ENCODE measurements around the gene LEF1. TPM values are rescaled to one million over a fixed set of nuclear protein-coding genes. Genes with fewer than 3 reads are reported as not detected.

LEF1 gene
- 91.7 and 101 TPM in 2 replicates for total RNA-seq (2014; rRNA removed; shearing (Covaris generic))
- polyA plus RNA-seq (2015; cell fraction: cytosol; rRNA removed) = 162 and 190 TPM in 2 replicates
- polyA plus RNA-seq (2015; cell fraction: nucleus; rRNA removed) = 207 and 261 TPM in 2 replicates

DNA sequence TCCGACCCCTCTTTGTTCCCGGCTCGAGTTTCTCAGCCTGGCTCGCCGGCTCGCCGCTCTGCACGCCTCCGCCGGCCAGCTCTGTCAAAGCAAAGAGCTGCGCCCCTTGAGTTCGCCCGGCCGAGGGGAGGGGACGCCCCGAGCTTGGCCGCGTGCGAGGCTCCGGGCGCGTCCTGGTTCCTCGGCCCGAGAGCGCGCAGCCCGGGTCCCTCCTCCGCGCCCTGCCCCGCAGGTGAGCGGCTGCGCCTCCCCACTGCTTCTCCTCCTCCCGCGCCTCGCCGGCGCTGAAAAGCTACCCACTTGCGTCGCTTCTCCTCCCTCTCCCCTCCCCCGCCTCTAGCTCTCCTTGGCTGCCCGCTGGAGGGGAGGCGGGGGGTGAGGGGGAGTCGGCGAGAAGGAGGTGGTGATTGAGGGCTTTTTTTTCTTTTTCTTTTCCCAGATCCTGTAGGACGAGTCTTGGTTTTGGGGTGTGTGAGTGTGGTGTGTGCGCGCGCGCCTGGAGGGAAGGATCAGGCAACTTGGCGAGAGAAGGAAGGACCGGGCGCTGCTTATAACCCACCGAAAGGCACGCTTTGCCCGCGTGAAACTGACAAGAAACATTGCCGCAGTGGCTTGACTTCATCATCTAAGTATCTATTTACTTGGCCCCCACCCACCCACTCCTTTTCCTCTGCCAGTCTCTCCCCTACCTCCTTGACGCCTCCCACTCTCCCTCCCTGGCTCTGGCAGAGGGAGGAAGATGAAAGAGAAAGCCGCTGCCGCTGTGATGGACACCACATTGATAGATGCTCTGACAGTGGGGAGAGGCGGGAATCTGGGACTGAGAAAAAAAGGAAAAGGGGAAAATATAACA is at the start of gene LEF1:
LEF1 (minus strand) TSS at position 262 of the 853 bp plus-strand sequence. CDS start 1,165 bp downstream, outside the sequence.
- in situ Hi-C loops (cut with HindIII; ENCODE audit: low pct_unique_long_range_greater_than_20kb, low sequenced_read_pairs) = no loop called here
- DNase-seq (ENCODE audit: low read depth, low spot score) = peak; percentile 67

DNA sequence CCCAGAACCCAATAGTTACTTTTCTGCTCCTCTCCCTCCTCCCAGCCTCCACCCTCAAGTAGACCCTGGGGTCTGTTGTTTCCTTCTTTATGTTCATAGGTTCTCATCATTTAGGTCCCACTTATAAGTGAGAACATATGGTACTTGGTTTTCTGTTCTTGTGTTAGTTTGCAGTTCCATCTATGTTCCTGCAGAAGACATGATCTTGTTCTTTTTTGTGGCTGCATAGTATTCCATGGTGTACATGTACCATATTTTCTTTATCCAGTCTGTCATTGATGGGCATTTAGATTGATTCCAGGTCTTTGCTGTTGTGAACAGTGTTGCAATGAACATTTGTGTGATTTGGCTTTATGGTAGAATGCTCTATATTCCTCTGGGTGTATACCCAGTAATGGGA is 47.8 kb upstream of the LEF1 start:
- no peak for DNase-seq (ENCODE audit: low read depth, low spot score)
- in situ Hi-C loops (cut with HindIII; ENCODE audit: low pct_unique_long_range_greater_than_20kb, low sequenced_read_pairs) = no loop called here

DNA sequence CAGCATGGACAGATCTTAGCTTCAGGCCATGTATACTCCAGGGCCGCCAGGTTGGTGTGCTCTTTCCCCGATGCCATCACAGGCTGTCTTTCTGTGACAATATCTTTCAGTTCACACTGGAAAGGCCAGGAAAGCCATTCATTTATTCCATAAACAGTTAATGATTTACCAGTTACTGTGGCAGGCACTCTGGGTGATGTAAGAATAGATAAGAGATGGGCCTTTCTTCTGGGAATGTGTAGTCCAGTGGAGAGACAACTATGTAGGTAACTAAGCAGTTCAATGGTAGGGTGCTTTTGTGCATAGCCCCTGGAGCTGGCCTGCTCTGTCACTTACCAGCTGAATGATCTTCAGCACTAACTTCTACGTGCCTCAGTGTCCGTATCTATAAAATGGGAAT is 46.3 kb upstream of the LEF1 start:
- no peak for DNase-seq (ENCODE audit: low read depth, low spot score)
- in situ Hi-C loops (cut with HindIII; ENCODE audit: low pct_unique_long_range_greater_than_20kb, low sequenced_read_pairs) = no loop called here

DNA sequence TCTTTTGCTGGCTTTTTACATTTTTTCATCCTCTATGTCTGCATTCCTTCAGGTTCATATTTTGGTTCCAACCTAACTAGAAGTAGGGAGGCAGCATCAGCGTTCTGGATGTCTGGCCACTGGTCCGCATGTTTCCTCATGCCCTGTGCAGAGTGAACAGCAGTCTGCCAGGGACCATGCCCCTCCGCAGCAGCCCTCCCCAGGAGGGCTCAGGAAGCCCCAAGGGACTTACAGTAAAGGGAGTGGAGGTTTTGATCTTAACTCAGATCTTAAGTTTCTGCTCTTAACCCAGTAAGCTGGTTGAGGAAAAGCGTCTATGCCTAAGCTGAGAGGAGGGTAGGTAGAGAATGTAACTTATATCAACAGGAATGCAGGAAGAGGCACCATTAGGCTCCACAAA is 45.0 kb upstream of the LEF1 start:
- in situ Hi-C loops (cut with HindIII; ENCODE audit: low pct_unique_long_range_greater_than_20kb, low sequenced_read_pairs) = no loop called here
- no peak for DNase-seq (ENCODE audit: low read depth, low spot score)

DNA sequence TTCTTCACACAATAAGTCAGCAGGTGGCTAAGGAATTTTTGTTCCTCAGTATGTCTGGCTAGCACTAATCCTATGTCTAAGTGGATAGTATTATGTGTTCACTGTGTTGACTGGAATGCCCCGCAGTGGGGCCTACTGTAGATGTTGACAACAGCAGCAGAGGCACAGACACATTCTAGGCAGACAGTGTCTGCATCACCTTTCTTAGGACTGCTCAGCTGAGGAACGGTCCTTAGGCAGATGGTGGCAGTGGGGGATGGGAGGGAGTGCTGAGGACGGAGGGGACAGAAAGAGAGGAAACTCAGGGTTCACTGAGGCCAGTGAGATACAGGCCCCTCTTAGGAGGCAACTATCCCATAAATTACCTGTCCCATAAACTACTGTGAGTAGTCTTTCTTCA is 44.6 kb upstream of the LEF1 start:
- DNase-seq (ENCODE audit: low read depth, low spot score) = no peak
- in situ Hi-C loops (cut with HindIII; ENCODE audit: low pct_unique_long_range_greater_than_20kb, low sequenced_read_pairs) = no loop called here

DNA sequence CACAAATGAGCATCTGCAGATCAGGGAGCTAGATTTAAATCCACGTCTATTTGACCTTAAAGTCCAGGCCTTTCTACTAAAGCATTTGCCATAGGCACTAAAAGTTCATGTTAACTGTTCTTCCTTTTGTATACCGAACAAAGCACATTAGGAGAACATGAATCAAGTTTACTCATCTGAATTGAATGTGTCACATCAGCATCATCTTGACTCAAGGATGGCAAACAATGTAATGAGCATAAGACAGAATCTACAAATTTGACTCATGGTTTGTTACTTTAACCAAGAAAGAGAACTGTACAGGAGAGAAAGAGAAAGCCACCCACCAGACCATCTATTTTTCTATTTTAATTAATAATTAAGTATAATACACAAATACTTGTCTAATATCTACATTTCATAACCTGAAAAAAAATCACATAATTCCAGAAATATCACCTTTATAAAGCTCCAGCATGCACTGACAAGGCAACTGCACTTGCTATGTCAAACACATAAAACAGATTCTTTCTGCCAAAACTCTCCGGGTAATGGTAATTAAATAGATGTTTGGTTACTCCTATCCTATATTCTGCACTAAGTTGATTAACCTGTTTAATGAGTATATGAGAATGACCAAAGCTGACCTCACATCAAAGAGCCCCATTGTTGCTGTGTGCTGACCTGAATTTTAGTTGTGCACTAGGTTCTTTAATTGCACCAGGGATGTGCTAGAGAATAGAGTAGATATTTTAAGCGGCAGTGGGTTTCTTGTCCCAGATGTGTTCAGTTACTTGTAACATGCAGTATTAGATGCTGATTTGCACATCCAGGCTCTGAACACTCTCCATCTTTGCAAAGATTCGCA is 42.5 kb upstream of the LEF1 start:
- in situ Hi-C loops (cut with HindIII; ENCODE audit: low pct_unique_long_range_greater_than_20kb, low sequenced_read_pairs) = no loop called here
- no peak for DNase-seq (ENCODE audit: low read depth, low spot score)

DNA sequence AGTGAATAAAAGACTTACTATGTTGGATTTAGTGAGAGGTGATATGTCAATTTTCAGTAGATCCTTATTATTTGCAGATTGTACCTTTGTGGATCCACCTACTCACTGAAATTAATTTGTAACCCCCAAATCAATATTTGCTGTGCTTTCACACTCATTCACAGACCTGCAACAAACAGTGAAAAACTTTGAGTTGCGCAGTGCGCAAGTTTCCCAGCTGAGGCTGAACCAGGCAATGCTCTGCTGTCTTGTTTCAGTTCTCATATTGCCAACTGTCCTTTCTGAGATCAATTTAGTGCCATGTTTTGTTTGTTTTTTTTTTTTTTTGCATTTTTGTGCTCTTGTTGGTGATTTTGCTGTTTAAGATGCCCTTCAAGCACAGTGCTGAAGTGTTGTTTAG is 40.8 kb upstream of the LEF1 start:
- in situ Hi-C loops (cut with HindIII; ENCODE audit: low pct_unique_long_range_greater_than_20kb, low sequenced_read_pairs) = no loop called here
- no peak for DNase-seq (ENCODE audit: low read depth, low spot score)

DNA sequence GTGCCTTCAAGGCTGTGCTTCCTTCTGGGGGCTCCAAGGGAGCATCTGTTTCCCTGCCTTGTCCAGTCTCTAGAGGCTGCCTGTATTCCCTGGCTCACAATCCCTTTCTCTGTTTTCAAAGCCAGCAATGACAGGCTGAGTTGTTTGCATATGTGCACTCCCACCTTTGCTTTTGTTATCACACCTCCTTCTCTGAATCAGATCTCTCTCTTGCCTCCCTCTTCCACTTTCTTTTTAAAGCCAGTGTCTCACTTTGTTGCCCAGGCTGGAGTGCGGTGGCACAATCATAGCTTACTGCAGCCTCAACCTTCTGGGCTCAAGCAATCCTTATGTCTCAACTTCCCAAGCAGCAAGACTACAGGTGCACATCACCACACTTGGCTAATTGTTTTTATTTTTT is 37.1 kb upstream of the LEF1 start:
- no peak for DNase-seq (ENCODE audit: low read depth, low spot score)
- in situ Hi-C loops (cut with HindIII; ENCODE audit: low pct_unique_long_range_greater_than_20kb, low sequenced_read_pairs) = no loop called here

DNA sequence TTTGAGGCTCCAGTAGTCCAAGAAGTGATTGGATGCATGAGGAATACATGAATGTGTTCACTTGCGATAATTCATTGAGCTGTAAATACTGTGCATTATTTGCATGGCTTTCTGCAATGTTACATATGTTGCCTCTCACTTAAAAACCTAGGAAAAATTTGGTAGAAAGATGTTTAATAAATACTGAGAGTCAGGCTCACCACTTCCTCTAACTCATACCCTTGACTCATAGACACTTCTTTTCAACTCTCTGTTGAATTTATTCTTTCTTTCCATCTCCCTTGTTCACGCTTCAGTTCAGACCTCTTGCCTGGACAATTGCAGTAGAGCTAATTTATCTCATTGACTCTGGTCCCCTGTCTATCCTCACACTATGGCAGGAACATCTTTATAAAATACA is 35.8 kb upstream of the LEF1 start:
- DNase-seq (ENCODE audit: low read depth, low spot score) = no peak
- in situ Hi-C loops (cut with HindIII; ENCODE audit: low pct_unique_long_range_greater_than_20kb, low sequenced_read_pairs) = no loop called here

DNA sequence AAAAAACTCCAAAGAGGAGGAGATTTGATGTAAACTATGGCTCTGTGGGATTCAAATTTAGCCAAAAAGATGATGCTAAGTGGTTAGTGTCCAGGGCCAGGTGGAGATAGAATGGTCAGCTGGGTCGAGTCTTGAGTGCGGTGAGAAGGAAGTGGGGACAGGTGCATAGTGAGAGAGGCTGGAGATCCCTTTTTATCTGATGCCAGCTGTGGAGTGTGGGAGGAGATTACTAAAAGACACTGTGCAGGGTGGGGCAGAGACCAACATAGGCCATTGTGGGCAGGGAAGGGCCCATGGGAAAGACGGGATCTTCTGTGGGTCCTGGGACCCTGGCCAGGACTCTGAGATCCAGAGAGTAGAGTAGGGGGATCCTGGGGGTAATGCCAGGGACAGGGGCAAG is 34.6 kb upstream of the LEF1 start:
- DNase-seq (ENCODE audit: low read depth, low spot score) = no peak
- in situ Hi-C loops (cut with HindIII; ENCODE audit: low pct_unique_long_range_greater_than_20kb, low sequenced_read_pairs) = no loop called here

DNA sequence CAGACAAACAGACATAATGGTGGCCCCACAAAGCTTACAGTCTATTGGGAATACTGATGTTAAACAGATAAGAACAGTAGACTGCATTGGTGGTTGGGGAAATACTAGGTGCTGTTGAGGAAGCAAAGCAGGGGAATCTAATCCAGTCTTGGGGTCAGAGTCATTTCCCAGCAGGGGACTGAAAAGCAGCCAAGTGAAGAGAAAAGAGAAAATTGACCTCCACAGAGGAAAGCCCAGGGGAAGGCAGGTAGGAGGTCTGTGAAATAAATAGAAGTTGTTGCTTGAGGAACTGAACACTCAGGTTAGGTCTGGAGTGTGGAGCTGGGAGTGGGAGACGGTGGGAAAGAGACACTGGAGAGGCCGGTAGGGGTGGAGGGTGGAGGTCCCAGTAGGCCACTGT is 33.0 kb upstream of the LEF1 start:
- in situ Hi-C loops (cut with HindIII; ENCODE audit: low pct_unique_long_range_greater_than_20kb, low sequenced_read_pairs) = no loop called here
- no peak for DNase-seq (ENCODE audit: low read depth, low spot score)

DNA sequence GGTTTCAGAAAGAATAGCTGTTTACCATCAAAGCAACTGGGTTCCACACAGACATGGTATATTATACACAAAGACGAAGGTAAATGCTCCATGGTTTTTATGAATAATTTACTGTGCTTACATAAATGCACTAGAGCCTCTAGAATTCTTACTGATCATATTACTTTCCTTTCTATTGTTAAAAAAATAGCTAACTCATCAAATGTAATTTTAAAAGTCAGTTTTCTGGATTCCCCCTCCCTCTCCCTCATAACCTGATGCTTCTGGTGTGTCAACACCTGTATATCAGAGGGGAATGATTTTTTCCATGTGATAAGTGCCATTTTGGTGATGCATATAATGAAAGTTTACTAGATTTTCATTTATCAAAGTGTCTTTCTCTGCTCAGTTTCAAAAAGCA is 31.1 kb upstream of the LEF1 start:
- in situ Hi-C loops (cut with HindIII; ENCODE audit: low pct_unique_long_range_greater_than_20kb, low sequenced_read_pairs) = no loop called here
- DNase-seq (ENCODE audit: low read depth, low spot score) = no peak

DNA sequence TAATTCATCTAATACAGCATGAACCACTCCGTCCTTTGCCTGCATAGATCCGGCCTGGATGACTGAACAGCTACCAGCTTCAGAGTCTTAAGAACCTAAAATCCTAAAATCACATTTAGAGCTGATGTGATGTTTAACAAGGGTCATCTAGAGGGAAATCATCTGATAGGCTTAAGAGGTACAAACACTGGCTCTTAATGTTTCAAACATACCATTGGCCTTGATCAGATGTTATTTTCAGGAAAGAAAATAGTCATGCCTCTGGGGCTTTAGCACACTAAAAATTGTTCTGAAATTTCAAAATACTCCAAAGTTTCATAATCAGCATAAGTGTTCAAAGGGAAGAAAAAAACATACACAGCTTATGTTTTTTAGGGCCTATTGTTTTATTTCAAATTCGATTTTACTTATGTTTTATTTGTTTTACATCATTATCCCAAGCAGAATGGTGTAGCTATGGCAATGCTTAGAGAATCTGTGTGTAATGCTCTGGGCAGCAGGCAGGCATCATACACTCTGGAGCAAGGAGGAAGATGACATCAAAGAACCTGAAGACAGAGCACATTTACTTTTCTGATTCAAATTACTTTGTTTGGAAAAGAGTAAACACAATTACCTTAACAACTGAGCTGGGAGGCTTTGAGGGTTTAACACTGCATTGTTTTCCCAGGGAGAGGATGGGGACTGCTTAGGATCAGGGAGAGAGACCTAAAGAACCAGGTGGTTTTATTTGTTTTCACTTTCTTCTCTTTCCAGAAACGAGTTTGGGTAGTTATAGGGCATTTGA is 25.3 kb upstream of the LEF1 start:
- in situ Hi-C loops (cut with HindIII; ENCODE audit: low pct_unique_long_range_greater_than_20kb, low sequenced_read_pairs) = no loop called here
- no peak for DNase-seq (ENCODE audit: low read depth, low spot score)

DNA sequence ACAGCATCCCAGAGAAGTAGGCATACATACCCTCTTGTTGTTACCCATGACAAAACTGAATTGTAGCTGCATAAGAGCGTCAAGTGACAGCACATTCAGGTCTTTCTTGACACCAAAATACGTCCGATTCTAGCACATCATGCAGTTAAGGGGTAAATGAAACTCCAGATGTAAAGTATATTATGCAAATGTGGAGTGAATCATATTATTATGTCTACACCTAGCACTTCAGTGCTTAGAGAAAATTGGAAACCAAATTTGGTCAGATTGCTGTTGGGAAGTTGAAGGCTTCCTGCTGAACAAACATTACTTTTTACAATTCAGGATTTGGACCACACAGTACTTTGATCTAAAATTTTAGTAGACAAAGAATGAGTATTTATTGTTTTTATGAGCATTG is 24.2 kb upstream of the LEF1 start:
- in situ Hi-C loops (cut with HindIII; ENCODE audit: low pct_unique_long_range_greater_than_20kb, low sequenced_read_pairs) = no loop called here
- DNase-seq (ENCODE audit: low read depth, low spot score) = no peak

DNA sequence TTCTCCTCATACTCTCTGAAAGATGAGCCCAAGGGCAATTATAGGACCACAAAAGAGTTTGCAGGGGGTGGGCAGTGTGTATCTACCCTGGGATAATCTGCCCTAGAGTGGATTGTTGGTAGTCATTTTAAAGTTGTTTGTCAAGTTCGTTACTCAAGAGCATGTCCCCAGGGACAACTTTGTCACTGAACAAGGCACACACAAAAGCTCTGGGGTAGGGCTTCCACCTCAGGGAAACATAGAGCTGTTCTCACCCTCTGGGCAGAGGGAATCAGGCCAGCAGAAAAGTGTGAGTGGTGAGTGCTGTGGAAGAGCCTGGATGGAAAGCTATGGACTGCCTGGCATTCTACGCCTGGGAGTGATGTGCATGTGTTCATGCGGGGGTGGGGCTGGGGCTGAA is 23.3 kb upstream of the LEF1 start:
- in situ Hi-C loops (cut with HindIII; ENCODE audit: low pct_unique_long_range_greater_than_20kb, low sequenced_read_pairs) = no loop called here
- no peak for DNase-seq (ENCODE audit: low read depth, low spot score)

DNA sequence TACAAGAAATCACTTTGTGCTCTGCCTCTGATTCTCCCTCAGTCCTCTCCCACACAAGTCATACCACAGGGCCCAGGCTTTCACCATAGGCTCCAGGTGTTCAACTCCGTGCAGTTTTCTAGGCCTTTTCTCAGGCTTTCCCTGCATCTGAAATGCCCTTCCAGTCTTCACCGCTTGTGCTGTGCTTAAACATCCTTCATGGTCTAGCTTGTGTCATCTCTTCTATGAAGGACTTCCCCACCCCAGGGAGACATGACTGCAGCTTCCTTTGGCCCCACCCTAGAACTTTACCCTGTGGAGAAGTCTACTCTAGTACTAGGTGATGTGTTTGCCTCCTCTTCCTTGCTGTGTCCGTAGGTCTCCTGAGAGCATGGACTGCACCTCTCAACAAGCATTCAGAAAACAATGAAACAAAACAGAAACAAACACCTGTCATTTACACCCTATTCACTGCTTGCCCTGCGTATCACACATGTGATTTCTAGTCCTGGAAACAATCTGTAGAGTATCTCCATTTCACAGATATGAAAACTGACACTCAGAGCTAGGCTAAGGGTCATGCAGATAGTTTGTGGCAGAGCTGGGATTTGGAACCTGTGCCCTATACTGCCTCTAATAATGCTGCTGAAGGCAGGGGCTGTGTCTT is 22.7 kb upstream of the LEF1 start:
- in situ Hi-C loops (cut with HindIII; ENCODE audit: low pct_unique_long_range_greater_than_20kb, low sequenced_read_pairs) = no loop called here
- no peak for DNase-seq (ENCODE audit: low read depth, low spot score)

DNA sequence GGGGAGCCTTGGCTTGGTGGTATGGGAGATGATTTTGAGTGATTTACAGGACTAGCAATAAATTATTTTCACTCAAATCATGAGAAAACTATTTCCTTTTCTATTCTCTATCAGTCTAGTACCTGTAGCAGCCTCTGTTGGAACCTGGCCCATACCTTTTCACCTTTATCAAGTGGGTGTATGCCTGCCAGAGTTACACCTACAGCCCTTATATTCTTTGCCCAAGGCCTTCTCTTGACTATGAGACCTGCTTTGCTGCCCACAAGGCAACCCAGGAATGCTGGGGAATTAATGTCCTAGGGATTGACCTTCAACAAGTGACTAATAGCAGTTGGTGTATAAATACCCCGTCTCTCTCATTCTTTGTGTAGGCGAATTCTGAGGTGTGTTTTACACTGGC is 20.0 kb upstream of the LEF1 start:
- in situ Hi-C loops (cut with HindIII; ENCODE audit: low pct_unique_long_range_greater_than_20kb, low sequenced_read_pairs) = no loop called here
- DNase-seq (ENCODE audit: low read depth, low spot score) = no peak

Data from SK-MEL-5 (cell line).